BLaER1 treated with 17β-estradiol and CSF1 and Interleukin-3, amounts not matched to agents 10 nM and 100 nM (cell line): Measurements from ENCODE around the gene KPNB1.

Experiments
- H3K27ac ChIP-seq, 11 experiments: shearing (Covaris generic); formaldehyde crosslinking; 2 replicates each; pipeline ENCODE4 v1.8.1; 2022
- H3K27me3 ChIP-seq, 11 experiments: shearing (Covaris generic); formaldehyde crosslinking; 2 replicates each; pipeline ENCODE4 v1.8.1; 2022
- H3K36me3 ChIP-seq, 11 experiments: shearing (Covaris generic); formaldehyde crosslinking; 2 replicates each; pipeline ENCODE4 v1.8.1; 2022
- H3K4me1 ChIP-seq, 10 experiments: shearing (Covaris generic); formaldehyde crosslinking; 2 replicates each; pipeline ENCODE4 v1.8.1; 2022
- H3K4me2 ChIP-seq, 11 experiments: shearing (Covaris generic); formaldehyde crosslinking; 2 replicates each; pipeline ENCODE4 v1.8.1; 2022
- H3K4me3 ChIP-seq, 10 experiments: shearing (Covaris generic); formaldehyde crosslinking; 2 replicates each; pipeline ENCODE4 v1.8.1; 2022
- H3K9ac ChIP-seq, 11 experiments: shearing (Covaris generic); formaldehyde crosslinking; 2 replicates each; pipeline ENCODE4 v1.8.1; 2022
- H3K9me3 ChIP-seq, 11 experiments: shearing (Covaris generic); formaldehyde crosslinking; replicated peaks in 1 of 11; 2 replicates each; pipeline ENCODE4 v1.8.1; 2022
- H4K20me1 ChIP-seq, 11 experiments: shearing (Covaris generic); formaldehyde crosslinking; 2 replicates each; pipeline ENCODE4 v1.8.1; 2022
- Cebpa-rat ChIP-seq, 11 experiments: shearing (Covaris generic); IDR thresholded peaks; 2 replicates each; pipeline ENCODE4 v1.8.1; 2022

The KPNB1 gene

GRCh38 chr17:47712330-47713023, 62.8 kb downstream of the KPNB1 start:
- Histone ChIP-seq H3K27me3 (peaks cover 0 to 32% (median 0%) of the 10 kb centered on the region in 11 experiments; a peak in 5 of 22 replicates), H4K20me1 (peaks cover 0 to 89% (median 14%) of the 10 kb centered on the region in 11 experiments; a peak in 10 of 22 replicates), H3K9me3 (no peaks in the 10 kb centered on the region), H3K4me2 (peak overlapping the region; percentile 68 to 92 (median 85)), H3K36me3 (peaks cover 24 to 37% (median 30%) of the 10 kb centered on the region in 11 experiments), H3K27ac (peak overlapping the region in 4 of 11 experiments; percentile 22 to 59 (median 49); a peak in 4 of 22 replicates), H3K9ac (peak overlapping the region in 4 of 11 experiments; percentile 13 to 54 (median 39); a peak in 3 of 22 replicates), H3K4me1 (peaks cover 49 to 87% (median 83%) of the 10 kb centered on the region in 10 experiments), H3K4me3 (no peak overlapping the region)
- no peak for TF ChIP-seq Cebpa-rat (IDR thresholded peaks at IDR 0.05)

- peaks cover 0 to 44% (median 0%) of the 10 kb centered on the region in 11 experiments; a peak in 5 of 22 replicates for H3K27me3 ChIP-seq
- H4K20me1 ChIP-seq, result peaks cover 0 to 94% (median 14%) of the 10 kb centered on the region in 11 experiments; a peak in 10 of 22 replicates
- no peak for TF ChIP-seq Cebpa-rat (IDR thresholded peaks at IDR 0.05)
- peak overlapping the region in 9 of 11 experiments; percentile 68 to 92 (median 86); a peak in 18 of 22 replicates for H3K4me2 ChIP-seq
- peaks cover 60 to 95% (median 91%) of the 10 kb centered on the region in 10 experiments for H3K4me1 ChIP-seq
- H3K9ac ChIP-seq, result no peak overlapping the region
- H3K27ac ChIP-seq, result no peak overlapping the region
- no peak overlapping the region for H3K4me3 ChIP-seq
- H3K9me3 ChIP-seq, result no peaks in the 10 kb centered on the region
- peaks cover 22 to 28% (median 26%) of the 10 kb centered on the region in 11 experiments for H3K36me3 ChIP-seq
Observed at GRCh38 chr17:47713980-47714700, 64.4 kb downstream of the KPNB1 start.

GRCh38 chr17:47714773-47715396, 65.2 kb downstream of the KPNB1 start:
- H3K9ac ChIP-seq, result no peak overlapping the region
- peaks cover 14 to 21% (median 19%) of the 10 kb centered on the region in 11 experiments for H3K36me3 ChIP-seq
- no peak overlapping the region for H3K4me3 ChIP-seq
- TF ChIP-seq Cebpa-rat (IDR thresholded peaks at IDR 0.05), result no peak
- peaks cover 68 to 100% (median 99%) of the 10 kb centered on the region in 10 experiments for H3K4me1 ChIP-seq
- H4K20me1 ChIP-seq, result peaks cover 0 to 98% (median 14%) of the 10 kb centered on the region in 11 experiments; a peak in 11 of 22 replicates
- no peaks in the 10 kb centered on the region for H3K9me3 ChIP-seq
- peak overlapping the region in 9 of 11 experiments; percentile 68 to 92 (median 86); a peak in 17 of 22 replicates for H3K4me2 ChIP-seq
- H3K27me3 ChIP-seq, result peaks cover 0 to 48% (median 0%) of the 10 kb centered on the region in 11 experiments; a peak in 6 of 22 replicates
- H3K27ac ChIP-seq, result no peak overlapping the region

GRCh38 chr17:47715669-47716325, 66.1 kb downstream of the KPNB1 start:
- Histone ChIP-seq H3K9me3 (no peaks in the 10 kb centered on the region), H3K9ac (peak overlapping the region in 2 of 11 experiments; percentile 30 to 42; a peak in 2 of 22 replicates), H3K27ac (no peak overlapping the region), H3K27me3 (peaks cover 0 to 57% (median 0%) of the 10 kb centered on the region in 11 experiments; a peak in 7 of 22 replicates), H4K20me1 (peaks cover 0 to 98% (median 5%) of the 10 kb centered on the region in 11 experiments; a peak in 11 of 22 replicates), H3K4me3 (no peak overlapping the region), H3K4me2 (peak overlapping the region in 10 of 11 experiments; percentile 42 to 92 (median 86); a peak in 19 of 22 replicates), H3K36me3 (peaks cover 5 to 12% (median 10%) of the 10 kb centered on the region in 11 experiments; a peak in 21 of 22 replicates), H3K4me1 (peaks cover 74 to 100% (median 100%) of the 10 kb centered on the region in 10 experiments)
- TF ChIP-seq Cebpa-rat (IDR thresholded peaks at IDR 0.05), result no peak

- TF ChIP-seq Cebpa-rat (IDR thresholded peaks at IDR 0.05), result no peak
- Histone ChIP-seq H3K36me3 (peaks cover 0 to 6% (median 4%) of the 10 kb centered on the region in 11 experiments; a peak in 15 of 22 replicates), H3K4me2 (peak overlapping the region in 10 of 11 experiments; percentile 42 to 92 (median 86); a peak in 19 of 22 replicates), H3K27me3 (peaks cover 0 to 62% (median 0%) of the 10 kb centered on the region in 11 experiments; a peak in 7 of 22 replicates), H4K20me1 (peaks cover 0 to 98% (median 0%) of the 10 kb centered on the region in 11 experiments; a peak in 8 of 22 replicates), H3K4me1 (peaks cover 74 to 100% (median 100%) of the 10 kb centered on the region in 10 experiments), H3K27ac (no peak overlapping the region), H3K9me3 (no peaks in the 10 kb centered on the region), H3K4me3 (no peak overlapping the region), H3K9ac (peak overlapping the region in 2 of 11 experiments; percentile 30 to 42; a peak in 1 of 22 replicates)
Observed at GRCh38 chr17:47716375-47716774, 66.7 kb downstream of the KPNB1 start.

GRCh38 chr17:47717261-47717697, 67.6 kb downstream of the KPNB1 start:
- Histone ChIP-seq H3K27ac (peak overlapping the region in 1 of 11 experiments; percentile 44; a peak in 1 of 22 replicates), H3K9ac (no peak overlapping the region), H4K20me1 (peaks cover 0 to 98% (median 0%) of the 10 kb centered on the region in 11 experiments; a peak in 6 of 22 replicates), H3K4me1 (peaks cover 74 to 100% (median 100%) of the 10 kb centered on the region in 10 experiments), H3K36me3 (no peaks in the 10 kb centered on the region), H3K27me3 (peaks cover 0 to 70% (median 0%) of the 10 kb centered on the region in 11 experiments; a peak in 7 of 22 replicates), H3K4me2 (peak overlapping the region; percentile 13 to 92 (median 86); a peak in 19 of 22 replicates), H3K9me3 (no peaks in the 10 kb centered on the region), H3K4me3 (no peak overlapping the region)
- TF ChIP-seq Cebpa-rat (IDR thresholded peaks at IDR 0.05), result no peak

- Histone ChIP-seq H3K4me2 (peak overlapping the region; percentile 70 to 92 (median 86)), H3K36me3 (no peaks in the 10 kb centered on the region), H3K27ac (peak overlapping the region in 3 of 11 experiments; percentile 1 to 44 (median 5); a peak in 1 of 22 replicates), H4K20me1 (peaks cover 0 to 90% (median 0%) of the 10 kb centered on the region in 11 experiments; a peak in 6 of 22 replicates), H3K27me3 (peaks cover 0 to 67% (median 0%) of the 10 kb centered on the region in 11 experiments; a peak in 7 of 22 replicates), H3K4me3 (no peak overlapping the region), H3K9ac (no peak overlapping the region), H3K4me1 (peaks cover 66 to 96% (median 93%) of the 10 kb centered on the region in 10 experiments), H3K9me3 (no peaks in the 10 kb centered on the region)
- TF ChIP-seq Cebpa-rat (IDR thresholded peaks at IDR 0.05), result no peak
Observed at GRCh38 chr17:47717979-47718621, 68.4 kb downstream of the KPNB1 start.
